NCI-H1694 (cell line): Measurements from ENCODE around the gene RBFOX2.
"Not testable (repeated sequence)": the region's sequence is repeated elsewhere in the genome, so short reads cannot be mapped to it uniquely, and the experiment has no call there.

Experiments
- DNase-seq: peaks from one replicate; lab custom pipeline; 2025; lab: John Stamatoyannopoulos, UW

Gene RBFOX2

GRCh38 chr22:35777335-35777975, 251.2 kb downstream of the RBFOX2 start:
- no peak for DNase-seq

- no peak for DNase-seq
Measured at GRCh38 chr22:35775339-35775738, 253.3 kb downstream of the RBFOX2 start.

- no peak for DNase-seq
Measured at GRCh38 chr22:35769974-35770373, 258.6 kb downstream of the RBFOX2 start.

GRCh38 chr22:35766654-35767580, 261.7 kb downstream of the RBFOX2 start:
- DNase-seq = no peak

GRCh38 chr22:35761037-35761436, 267.6 kb downstream of the RBFOX2 start:
- DNase-seq = no peak

GRCh38 chr22:35758394-35758793, 270.2 kb downstream of the RBFOX2 start:
- no peak for DNase-seq

GRCh38 chr22:35756722-35757121, 271.9 kb downstream of the RBFOX2 start:
- no peak for DNase-seq

- DNase-seq = no peak
Measured at GRCh38 chr22:35754761-35755160, 273.9 kb downstream of the RBFOX2 start.

GRCh38 chr22:35752863-35753189, 275.8 kb downstream of the RBFOX2 start:
- no peak for DNase-seq

GRCh38 chr22:35752006-35752862, 276.4 kb downstream of the RBFOX2 start:
- no peak for DNase-seq

- no peak for DNase-seq
Measured at GRCh38 chr22:35749808-35750207, 278.8 kb downstream of the RBFOX2 start.

- no peak for DNase-seq
Measured at GRCh38 chr22:35746946-35747703, 281.5 kb downstream of the RBFOX2 start.

GRCh38 chr22:35746248-35746647, 282.4 kb downstream of the RBFOX2 start:
- no peak for DNase-seq

GRCh38 chr22:35743326-35743860, 285.2 kb downstream of the RBFOX2 start:
- no peak for DNase-seq

- no peak for DNase-seq
Measured at GRCh38 chr22:35742342-35743100, 286.1 kb downstream of the RBFOX2 start.

- DNase-seq = no peak
Measured at GRCh38 chr22:35740616-35741015, 288.0 kb downstream of the RBFOX2 start.

GRCh38 chr22:35739931-35740380, 288.7 kb downstream of the RBFOX2 start:
- DNase-seq = no peak

GRCh38 chr22:35739076-35739930, 289.3 kb downstream of the RBFOX2 start:
- no peak for DNase-seq

- not testable (repeated sequence) for DNase-seq
Measured at GRCh38 chr22:35737886-35738285, 290.7 kb downstream of the RBFOX2 start.

- DNase-seq = no peak
Measured at GRCh38 chr22:35736701-35737100, 291.9 kb downstream of the RBFOX2 start.
